ENCODE data around the gene PRF1.

Gene PRF1

DNA sequence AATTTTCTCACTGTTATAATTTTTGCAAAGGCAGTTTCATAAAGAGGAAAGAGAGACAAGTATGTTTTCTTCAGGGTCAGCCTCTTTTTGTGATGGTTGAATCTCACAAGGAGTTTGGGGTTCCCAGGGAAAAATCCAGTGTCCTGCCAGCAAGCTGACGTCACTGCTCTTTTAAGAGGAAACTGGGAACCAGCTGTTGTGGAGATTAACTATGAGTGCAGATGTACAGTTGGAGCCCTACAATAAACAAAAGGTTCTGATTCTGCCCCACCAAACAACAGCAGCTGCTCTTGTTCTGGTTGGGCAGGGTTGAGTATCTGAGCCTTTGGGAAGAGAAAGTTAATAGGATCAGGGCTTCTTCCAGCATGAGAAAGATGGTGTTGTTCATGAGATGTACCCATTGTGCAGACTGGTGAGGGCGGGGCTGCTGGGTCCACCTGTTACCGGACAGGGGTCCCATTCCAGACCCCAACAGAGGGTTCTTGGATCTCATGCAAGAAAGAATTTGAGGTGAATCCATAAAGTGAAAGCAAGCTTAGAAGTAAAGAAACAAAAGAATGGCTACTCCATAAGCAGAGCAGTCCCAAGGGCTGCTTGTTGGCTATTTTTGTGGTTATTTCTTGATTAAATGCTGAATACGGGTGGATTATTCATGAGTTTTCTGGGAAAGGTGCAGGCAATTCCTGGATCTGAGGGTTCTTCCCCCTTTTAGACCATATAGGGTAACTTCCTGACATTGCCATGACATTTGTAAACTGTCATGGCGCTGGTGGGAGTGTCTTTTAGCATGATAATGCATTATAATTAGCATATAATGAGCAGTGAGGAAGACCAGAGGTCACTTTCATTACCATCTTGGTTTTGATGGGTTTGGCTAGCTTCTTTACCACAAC is 12.5 kb downstream of the PRF1 start:
- TF ChIP-seq TAF1 (IDR thresholded peaks at IDR 0.05; ENCODE audit: low read depth) (no peak), EP300 (IDR thresholded peaks at IDR 0.05; ENCODE audit: borderline replicate concordance) (no peak), CEBPB (IDR thresholded peaks at IDR 0.05) (no peak), TEAD4 (IDR thresholded peaks at IDR 0.05) (no peak), NFIC (IDR thresholded peaks at IDR 0.05) (no peak)
- TF ChIP-seq, protein P1, sequence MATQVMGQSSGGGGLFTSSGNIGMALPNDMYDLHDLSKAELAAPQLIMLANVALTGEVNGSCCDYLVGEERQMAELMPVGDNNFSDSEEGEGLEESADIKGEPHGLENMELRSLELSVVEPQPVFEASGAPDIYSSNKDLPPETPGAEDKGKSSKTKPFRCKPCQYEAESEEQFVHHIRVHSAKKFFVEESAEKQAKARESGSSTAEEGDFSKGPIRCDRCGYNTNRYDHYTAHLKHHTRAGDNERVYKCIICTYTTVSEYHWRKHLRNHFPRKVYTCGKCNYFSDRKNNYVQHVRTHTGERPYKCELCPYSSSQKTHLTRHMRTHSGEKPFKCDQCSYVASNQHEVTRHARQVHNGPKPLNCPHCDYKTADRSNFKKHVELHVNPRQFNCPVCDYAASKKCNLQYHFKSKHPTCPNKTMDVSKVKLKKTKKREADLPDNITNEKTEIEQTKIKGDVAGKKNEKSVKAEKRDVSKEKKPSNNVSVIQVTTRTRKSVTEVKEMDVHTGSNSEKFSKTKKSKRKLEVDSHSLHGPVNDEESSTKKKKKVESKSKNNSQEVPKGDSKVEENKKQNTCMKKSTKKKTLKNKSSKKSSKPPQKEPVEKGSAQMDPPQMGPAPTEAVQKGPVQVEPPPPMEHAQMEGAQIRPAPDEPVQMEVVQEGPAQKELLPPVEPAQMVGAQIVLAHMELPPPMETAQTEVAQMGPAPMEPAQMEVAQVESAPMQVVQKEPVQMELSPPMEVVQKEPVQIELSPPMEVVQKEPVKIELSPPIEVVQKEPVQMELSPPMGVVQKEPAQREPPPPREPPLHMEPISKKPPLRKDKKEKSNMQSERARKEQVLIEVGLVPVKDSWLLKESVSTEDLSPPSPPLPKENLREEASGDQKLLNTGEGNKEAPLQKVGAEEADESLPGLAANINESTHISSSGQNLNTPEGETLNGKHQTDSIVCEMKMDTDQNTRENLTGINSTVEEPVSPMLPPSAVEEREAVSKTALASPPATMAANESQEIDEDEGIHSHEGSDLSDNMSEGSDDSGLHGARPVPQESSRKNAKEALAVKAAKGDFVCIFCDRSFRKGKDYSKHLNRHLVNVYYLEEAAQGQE (IDR thresholded peaks at IDR 0.05; ENCODE audit: low read depth): no peak
- TF ChIP-seq, protein P2, sequence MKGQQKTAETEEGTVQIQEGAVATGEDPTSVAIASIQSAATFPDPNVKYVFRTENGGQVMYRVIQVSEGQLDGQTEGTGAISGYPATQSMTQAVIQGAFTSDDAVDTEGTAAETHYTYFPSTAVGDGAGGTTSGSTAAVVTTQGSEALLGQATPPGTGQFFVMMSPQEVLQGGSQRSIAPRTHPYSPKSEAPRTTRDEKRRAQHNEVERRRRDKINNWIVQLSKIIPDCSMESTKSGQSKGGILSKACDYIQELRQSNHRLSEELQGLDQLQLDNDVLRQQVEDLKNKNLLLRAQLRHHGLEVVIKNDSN (IDR thresholded peaks at IDR 0.05): no peak
- TF ChIP-seq, protein P3, sequence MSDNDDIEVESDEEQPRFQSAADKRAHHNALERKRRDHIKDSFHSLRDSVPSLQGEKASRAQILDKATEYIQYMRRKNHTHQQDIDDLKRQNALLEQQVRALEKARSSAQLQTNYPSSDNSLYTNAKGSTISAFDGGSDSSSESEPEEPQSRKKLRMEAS (IDR thresholded peaks at IDR 0.05): no peak

DNA sequence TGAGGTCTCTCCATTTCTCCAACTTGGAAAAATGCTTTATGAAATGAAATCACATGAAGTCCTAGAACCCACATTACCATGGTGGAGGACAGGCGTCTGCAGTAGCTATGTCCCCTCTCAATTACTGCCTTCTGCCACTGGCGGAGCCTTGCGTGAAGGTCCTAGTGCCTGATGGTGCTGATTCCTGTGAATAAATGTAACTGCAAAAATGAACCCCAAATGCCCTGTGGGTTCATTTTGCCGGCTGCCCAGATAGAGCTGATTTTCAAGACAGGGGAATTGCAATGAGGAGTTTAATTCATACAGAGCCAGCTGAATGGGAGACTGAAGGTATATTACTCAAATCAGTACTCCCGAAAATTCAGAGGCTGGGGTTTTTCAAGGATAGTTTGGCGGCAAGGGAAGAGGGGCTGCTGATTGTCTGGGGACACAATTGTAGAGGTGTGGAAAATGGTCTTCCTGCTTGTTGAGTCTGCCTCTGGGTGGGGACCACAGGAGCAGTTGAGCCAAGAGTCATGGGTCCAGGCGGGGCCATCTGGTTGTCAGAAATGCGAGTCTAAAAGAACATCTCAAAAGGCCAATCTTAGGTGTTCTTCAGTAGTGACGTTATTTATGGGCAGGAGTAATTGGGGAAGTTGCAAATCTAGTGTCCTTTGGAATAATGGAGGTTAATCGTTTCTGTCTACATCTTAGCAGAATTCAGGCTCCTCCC is 13.5 kb downstream of the PRF1 start:
- TF ChIP-seq, protein P2 (IDR thresholded peaks at IDR 0.05): no peak
- TF ChIP-seq FOXM1 (IDR thresholded peaks at IDR 0.05; ENCODE audit: borderline replicate concordance, low read depth): no peak
- TF ChIP-seq, protein P3 (IDR thresholded peaks at IDR 0.05): no peak
- TF ChIP-seq YY1 (IDR thresholded peaks at IDR 0.05; ENCODE audit: low read depth): no peak
- no peak for TF ChIP-seq NFIC (IDR thresholded peaks at IDR 0.05)

DNA sequence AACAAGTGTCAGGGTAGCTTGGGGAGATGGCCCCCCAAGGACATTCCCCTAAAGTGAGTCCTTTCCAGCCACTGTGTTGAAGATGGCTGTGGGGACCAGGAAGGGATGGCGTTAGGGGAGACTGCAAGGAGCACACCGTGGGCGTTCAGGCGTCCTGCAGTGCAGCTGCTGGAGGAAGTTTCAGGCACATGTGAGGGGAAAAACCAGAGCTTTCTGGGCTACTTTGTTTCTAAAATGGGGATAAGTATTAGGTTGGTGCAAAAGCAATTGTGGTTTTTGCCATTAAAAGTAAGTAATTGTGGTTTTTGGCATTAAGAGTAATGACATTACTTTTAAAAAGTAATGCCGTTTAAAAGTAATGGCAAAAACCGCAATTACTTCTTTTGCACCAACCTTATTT is 14.3 kb downstream of the PRF1 start:
- TF ChIP-seq, protein P1 (IDR thresholded peaks at IDR 0.05; ENCODE audit: low read depth): no peak
- TF ChIP-seq TCF12 (IDR thresholded peaks at IDR 0.05; ENCODE audit: low read depth) (no peak), ZBTB7A (IDR thresholded peaks at IDR 0.05; ENCODE audit: low read depth) (no peak), CREB1 (IDR thresholded peaks at IDR 0.05; ENCODE audit: low read depth) (no peak)

DNA sequence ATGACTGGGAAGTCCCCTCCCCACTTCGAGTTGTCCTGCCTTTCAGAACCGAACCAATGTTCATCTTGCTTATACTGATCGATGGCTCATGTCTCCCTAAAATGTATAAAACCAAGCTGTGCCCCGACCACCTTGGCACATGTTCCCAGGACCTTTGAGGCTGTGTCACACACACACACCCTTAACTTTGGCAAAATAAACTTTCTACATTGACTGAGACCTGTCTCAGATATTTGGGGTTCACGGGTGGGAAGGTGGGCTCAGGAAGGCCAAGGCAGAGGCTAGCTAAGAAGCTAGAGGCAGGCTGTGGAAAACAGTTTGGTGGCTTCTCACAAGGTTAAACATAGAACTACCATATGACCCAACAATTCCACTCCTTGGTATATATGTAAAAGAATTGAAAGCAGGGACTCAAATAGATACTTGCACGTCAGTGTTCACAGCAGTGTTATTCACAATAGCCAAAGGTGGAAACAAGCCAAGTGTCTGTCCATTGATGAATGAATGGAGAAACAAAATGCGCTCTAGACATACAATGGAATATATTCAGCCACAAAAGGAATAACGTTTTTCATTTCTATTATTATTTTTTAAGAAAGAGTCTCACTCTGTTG is 15.4 kb downstream of the PRF1 start:
- TF ChIP-seq, protein P1 (IDR thresholded peaks at IDR 0.05; ENCODE audit: low read depth): no peak
- no peak for TF ChIP-seq TCF12 (IDR thresholded peaks at IDR 0.05; ENCODE audit: low read depth)

DNA sequence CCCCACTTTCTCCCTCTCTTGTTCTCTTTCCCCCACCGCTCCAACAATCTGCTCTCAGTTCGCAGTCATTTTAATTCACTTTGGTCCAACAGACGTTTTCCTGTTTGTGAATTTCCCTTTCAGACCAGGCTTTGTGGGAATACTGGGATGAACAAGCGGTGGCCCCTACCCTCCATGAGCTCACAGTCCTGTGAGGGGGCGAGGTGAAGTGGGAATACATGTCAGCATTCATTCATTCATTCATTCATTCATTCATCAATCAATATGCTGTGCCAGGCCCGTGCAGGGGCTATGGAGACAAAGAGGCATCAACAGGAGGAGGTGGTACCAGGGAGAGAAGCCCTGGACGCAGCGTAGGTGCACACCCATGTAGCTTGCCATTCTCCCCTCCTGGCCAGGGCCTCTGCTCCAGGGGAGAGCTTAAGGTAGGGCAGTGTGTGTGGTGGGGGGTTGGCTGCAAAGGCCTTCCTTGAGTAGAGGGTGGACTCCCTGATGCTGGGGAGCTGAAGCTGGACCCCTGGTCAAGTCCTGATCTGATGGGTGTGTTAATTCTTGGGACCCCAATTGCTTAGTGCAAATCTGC is 16.1 kb downstream of the PRF1 start:
- no peak for TF ChIP-seq TCF12 (IDR thresholded peaks at IDR 0.05; ENCODE audit: low read depth)
- TF ChIP-seq, protein P1 (IDR thresholded peaks at IDR 0.05; ENCODE audit: low read depth): no peak
- no peak for TF ChIP-seq TEAD4 (IDR thresholded peaks at IDR 0.05)
- TF ChIP-seq, protein P3 (IDR thresholded peaks at IDR 0.05): no peak
- TF ChIP-seq TAF1 (IDR thresholded peaks at IDR 0.05; ENCODE audit: low read depth): no peak
- no peak for TF ChIP-seq RAD21 (IDR thresholded peaks at IDR 0.05; ENCODE audit: low read depth)
- no peak for TF ChIP-seq YY1 (IDR thresholded peaks at IDR 0.05; ENCODE audit: low read depth)
- no peak for TF ChIP-seq NFIC (IDR thresholded peaks at IDR 0.05)
- TF ChIP-seq CREB1 (IDR thresholded peaks at IDR 0.05; ENCODE audit: low read depth): no peak
- TF ChIP-seq FOXM1 (IDR thresholded peaks at IDR 0.05; ENCODE audit: borderline replicate concordance, low read depth): no peak
